CD4-positive, alpha-beta T cell treated with Interleukin-6 at 100 ng/mL for 8 hours (primary cell): ENCODE data around the gene SERTAD2.

Experiments used
- DNase-seq: peaks from one replicate; pipeline ENCODE4 v3.0.0-alpha.2; 2020; ENCODE audit warnings: mixed read lengths, low spot score

The SERTAD2 gene

GRCh38 chr2:64653109-64654062 lies at the start of gene SERTAD2:
SERTAD2 (minus strand) TSS chr2:64653913; CDS start chr2:64636871, 17,042 bp downstream.
- DNase-seq: peak; percentile 90

GRCh38 chr2:64700133-64700809 lies 46.6 kb upstream of the SERTAD2 start:
- DNase-seq: no peak

- peak; percentile 5 for DNase-seq
Measured at GRCh38 chr2:64699712-64700111, 46.0 kb upstream of the SERTAD2 start.

DNA sequence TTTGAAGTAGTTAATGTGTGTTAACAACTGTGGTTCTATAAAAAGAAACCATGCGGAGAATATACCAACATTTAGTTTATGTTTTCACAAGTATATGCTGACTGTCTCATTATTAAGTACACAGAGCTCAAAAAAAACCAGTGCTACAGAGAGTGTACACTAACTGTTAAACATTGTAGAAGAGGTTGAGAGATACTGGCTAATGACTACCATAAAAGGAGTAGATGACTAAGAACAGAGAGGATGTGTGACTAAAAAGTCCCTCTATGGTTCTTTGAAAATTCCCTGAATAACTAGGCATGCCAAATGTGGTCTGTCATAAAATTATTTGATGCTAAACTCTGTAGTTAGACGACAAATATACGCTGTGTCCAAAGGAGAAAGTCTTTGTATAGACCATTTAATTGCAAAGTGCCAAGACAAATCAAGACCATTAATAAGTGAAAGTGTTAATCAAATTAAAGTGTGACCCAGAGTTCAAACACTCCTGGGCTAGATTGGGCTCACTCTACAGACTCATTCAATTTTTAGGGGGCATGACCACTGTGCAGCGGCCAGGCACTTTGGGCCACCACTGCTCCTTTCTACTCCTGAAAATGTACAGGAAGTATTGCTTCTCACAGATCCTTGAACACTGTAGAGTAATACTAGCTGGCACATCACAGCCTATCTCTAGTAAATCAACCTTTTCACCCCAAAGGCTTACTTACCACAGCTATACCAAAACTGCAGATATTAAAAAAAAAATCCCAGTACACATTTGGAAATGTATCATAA lies 45.1 kb upstream of the SERTAD2 start:
- DNase-seq: no peak

- DNase-seq: no peak
Measured at GRCh38 chr2:64698177-64698643, 44.5 kb upstream of the SERTAD2 start.

GRCh38 chr2:64697297-64698176 lies 43.8 kb upstream of the SERTAD2 start:
- no peak for DNase-seq

DNA sequence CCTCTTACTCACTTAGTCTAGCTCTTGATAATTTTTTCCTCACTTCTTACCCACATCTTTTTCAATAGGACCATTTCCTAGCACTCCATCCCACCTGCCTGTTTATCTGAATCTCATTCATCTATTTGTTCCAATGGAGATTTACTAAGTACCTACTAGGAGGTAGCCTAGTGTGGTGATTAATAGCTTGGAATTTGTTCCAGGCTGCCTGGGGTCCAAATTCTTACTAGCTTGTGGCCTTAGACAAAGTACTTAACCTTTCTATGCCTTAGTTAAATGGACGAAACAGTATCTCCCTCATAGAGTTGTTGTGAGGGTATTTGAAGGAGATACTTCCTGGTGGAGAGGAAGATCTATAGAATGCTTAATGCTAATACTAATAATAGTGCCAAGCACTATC lies 42.9 kb upstream of the SERTAD2 start:
- DNase-seq: no peak

DNA sequence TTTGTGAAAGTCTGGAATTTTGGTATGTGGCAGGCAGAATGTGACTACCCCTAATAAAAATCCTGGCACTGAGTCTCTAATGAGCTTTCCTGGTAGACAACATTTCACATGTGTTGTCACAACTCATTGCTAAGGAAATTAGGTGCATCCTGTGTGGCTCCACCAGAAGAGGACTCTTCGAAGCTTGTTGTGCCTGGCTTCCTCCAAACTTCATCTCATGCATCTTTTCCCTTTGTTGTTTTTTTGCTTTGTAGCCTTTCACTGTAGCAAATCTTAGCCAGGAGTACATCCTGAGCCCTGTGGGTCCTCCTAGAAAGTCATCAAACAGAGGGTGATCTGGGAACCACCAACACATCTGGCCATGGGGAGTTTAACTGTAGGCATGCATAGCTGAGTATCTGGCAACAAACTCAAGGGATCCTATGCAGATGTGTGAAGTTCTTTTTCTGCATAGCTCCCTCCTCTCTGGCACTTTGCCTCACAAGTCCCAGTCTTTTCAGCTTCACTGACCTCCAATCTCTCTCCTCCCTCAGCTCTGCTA lies 42.1 kb upstream of the SERTAD2 start:
- no peak for DNase-seq

- no peak for DNase-seq
Measured at GRCh38 chr2:64692401-64692800, 38.7 kb upstream of the SERTAD2 start.

DNA sequence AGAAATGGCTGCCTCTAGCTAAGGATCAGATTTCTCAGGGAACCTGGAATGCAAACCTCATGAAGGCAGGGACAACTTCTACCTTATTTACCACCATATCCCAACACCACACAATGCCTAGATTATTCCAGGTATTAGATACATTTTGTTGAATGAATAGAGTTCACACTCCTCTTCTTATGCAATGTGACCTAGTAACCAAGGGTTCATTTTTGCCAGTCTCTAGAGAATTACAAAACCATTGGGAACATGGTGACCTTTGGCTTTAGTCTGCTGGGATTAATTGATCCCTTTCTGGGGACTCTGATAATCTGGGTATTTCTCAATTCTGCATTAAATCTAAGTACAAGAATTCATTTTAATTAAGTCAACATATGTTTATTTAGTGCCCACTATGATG lies 35.2 kb upstream of the SERTAD2 start:
- DNase-seq: no peak

- no peak for DNase-seq
Measured at GRCh38 chr2:64686283-64686956, 32.7 kb upstream of the SERTAD2 start.

- no peak for DNase-seq
Measured at GRCh38 chr2:64685430-64685829, 31.7 kb upstream of the SERTAD2 start.

DNA sequence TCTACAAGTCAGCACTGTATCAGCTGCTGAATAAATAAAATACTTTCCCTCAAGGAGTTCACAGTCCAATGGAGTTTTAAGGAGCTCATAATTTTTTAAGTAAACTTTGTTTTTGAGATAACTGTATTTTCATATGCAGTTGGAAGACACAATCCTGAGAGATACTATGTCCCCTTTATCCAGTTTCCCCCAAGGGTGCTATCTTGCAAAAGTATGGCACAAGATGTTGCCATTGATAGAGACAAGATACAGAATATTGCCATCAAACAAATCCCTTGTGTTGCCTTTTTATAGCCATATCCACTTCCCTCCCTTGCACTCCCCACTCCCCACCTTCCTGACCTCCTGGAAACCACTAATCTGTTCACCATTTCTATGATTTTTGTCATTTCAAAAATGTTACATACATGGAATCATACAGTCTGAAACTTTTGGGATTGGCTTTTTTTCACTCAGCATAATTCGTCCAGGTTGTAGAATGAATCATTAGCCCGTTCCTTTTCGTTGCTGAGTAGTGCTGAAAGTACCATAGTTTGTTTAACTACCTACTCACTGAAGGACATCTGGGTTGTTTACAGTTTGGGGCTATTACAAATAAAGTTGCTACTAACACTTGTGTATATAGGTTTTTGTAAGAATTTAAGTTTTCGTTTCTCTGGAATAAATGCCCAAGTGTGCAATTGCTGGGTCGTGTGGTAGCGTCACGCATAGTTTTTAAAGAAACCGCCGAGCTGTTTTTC lies 30.2 kb upstream of the SERTAD2 start:
- no peak for DNase-seq

- DNase-seq: no peak
Measured at GRCh38 chr2:64681479-64681967, 27.8 kb upstream of the SERTAD2 start.

DNA sequence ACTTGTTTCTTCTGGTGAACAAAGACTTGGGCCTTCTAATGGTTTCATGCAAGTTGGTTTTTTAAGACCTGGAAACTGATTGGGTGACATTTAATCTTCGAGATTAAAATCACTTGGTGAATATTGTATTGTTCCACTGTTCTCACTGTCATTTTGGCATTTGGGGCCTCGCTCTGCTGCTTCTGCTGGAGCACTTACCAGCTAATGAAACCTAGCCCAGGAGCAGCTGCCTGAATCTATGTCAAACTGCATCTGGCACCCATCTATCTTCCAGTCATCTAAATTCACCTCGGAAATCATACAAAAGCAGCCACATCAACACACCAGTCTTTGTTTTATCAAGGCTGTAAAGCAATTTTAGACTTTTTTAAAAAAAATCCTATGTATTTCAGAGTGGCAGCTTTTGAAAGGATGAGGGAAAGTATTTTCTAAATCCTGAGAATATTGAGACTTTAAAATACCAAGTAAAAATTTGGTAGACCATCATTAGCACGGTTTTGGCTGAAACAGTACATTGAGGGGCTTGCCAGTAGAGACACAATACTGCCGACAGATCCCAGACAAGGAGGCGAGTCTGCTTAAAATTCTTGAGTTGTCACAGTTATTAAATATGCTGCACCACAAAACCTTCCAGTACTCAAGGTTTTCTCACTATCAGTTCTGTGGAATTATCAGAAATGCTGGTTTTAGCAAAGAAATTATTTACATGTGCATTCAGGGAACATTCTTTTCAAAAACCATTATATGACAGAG lies 26.1 kb upstream of the SERTAD2 start:
- no peak for DNase-seq

- DNase-seq: no peak
Measured at GRCh38 chr2:64678771-64679590, 25.3 kb upstream of the SERTAD2 start.

- no peak for DNase-seq
Measured at GRCh38 chr2:64677530-64677929, 23.8 kb upstream of the SERTAD2 start.

- DNase-seq: no peak
Measured at GRCh38 chr2:64675860-64676259, 22.1 kb upstream of the SERTAD2 start.
